ENCODE measurements around the gene DDX52.
"Not testable (repeated sequence)": the region's sequence is repeated elsewhere in the genome, so short reads cannot be mapped to it uniquely, and the experiment has no call there.

DDX52 gene

GRCh38 chr17:37640015-37640414, 3.2 kb downstream of the DDX52 start:
- TF ChIP-seq, protein P1, sequence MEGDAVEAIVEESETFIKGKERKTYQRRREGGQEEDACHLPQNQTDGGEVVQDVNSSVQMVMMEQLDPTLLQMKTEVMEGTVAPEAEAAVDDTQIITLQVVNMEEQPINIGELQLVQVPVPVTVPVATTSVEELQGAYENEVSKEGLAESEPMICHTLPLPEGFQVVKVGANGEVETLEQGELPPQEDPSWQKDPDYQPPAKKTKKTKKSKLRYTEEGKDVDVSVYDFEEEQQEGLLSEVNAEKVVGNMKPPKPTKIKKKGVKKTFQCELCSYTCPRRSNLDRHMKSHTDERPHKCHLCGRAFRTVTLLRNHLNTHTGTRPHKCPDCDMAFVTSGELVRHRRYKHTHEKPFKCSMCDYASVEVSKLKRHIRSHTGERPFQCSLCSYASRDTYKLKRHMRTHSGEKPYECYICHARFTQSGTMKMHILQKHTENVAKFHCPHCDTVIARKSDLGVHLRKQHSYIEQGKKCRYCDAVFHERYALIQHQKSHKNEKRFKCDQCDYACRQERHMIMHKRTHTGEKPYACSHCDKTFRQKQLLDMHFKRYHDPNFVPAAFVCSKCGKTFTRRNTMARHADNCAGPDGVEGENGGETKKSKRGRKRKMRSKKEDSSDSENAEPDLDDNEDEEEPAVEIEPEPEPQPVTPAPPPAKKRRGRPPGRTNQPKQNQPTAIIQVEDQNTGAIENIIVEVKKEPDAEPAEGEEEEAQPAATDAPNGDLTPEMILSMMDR (IDR thresholded peaks at IDR 0.05; ENCODE audit: low read depth, low read length) = no peak
- no peak for DNase-seq (ENCODE audit: low read depth in 2 of 2)
- H3K4me3 ChIP-seq (replicated peaks in 1 of 2; ENCODE audit: low read depth in 2 of 2, low read length in 2 of 2) = no peak overlapping the region

- H3K4me3 ChIP-seq (replicated peaks in 1 of 2; ENCODE audit: low read depth in 2 of 2, low read length in 2 of 2) = no peak overlapping the region
- TF ChIP-seq, protein P1 (IDR thresholded peaks at IDR 0.05; ENCODE audit: low read depth, low read length) = no peak
- DNase-seq (ENCODE audit: low read depth in 2 of 2) = no peak
These were observed 5.3 kb downstream of the DDX52 start for GRCh38 chr17:37637956-37638355.

DNA sequence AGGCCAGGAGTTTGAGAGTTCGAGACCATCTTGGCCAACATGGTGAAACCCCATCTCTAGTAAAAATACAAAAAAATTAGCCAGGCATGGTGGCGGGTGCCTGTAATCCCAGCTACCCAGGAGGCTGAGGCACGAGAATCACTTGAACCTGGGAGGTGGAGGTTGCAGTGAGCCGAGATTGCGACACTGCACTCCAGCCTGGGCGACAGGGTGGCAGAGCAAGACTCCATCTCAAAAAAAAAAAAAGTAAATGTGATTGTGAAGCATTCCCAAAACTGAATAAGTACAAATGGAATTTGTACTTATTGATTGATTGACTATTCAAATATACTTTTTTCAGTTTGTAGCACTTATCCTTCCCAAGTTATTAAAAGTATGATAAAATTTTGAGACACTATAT, 26.8 kb downstream of the DDX52 start:
- H3K4me3 ChIP-seq (replicated peaks in 1 of 2; ENCODE audit: low read depth in 2 of 2, low read length in 2 of 2); DNase-seq (ENCODE audit: low read depth in 2 of 2): not testable (repeated sequence)

DNA sequence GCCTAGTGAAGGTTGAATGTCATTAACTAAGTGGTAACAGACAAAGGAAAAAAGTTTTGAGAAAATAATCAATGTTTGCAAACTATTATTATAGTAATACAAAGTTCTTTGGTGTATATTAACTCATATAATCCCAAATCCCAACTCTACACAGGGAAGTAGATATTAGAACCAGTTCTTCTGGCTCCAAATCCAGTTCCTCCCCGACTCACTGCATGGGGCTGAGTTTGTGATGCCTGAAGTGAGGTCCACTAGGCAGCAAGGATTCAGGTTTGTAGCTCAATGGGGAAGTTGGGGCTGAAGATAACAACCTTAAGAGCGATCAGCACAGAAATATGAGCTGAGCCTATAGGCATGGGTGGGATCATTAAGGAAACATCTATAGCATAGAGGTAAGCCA, 28.4 kb downstream of the DDX52 start:
- TF ChIP-seq, protein P1 (IDR thresholded peaks at IDR 0.05; ENCODE audit: low read depth, low read length) = no peak
- no peak overlapping the region for H3K4me3 ChIP-seq (replicated peaks in 1 of 2; ENCODE audit: low read depth in 2 of 2, low read length in 2 of 2)
- no peak for DNase-seq (ENCODE audit: low read depth in 2 of 2)

DNA sequence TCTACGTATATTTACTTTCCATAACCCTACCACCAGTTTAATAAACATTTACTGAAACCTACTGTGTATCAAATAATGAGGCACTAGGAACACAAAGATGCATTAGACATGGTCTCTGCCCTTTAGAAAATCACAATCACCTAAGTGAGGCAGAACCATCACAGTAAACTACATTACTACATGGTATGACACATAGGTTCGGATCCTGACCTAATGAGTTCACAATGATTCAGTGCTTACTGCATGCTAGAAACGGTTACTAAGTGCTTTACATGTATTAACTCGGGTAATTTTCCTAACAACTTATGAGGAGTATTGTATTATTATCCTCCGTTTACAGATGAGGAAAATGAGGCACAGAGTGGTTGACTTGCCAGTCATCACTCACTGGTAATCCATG, 28.9 kb downstream of the DDX52 start:
- TF ChIP-seq, protein P1 (IDR thresholded peaks at IDR 0.05; ENCODE audit: low read depth, low read length) = no peak
- H3K4me3 ChIP-seq (replicated peaks in 1 of 2; ENCODE audit: low read depth in 2 of 2, low read length in 2 of 2) = no peak overlapping the region
- peak; percentile 5 to 85 for DNase-seq (ENCODE audit: low read depth in 2 of 2)

DNA sequence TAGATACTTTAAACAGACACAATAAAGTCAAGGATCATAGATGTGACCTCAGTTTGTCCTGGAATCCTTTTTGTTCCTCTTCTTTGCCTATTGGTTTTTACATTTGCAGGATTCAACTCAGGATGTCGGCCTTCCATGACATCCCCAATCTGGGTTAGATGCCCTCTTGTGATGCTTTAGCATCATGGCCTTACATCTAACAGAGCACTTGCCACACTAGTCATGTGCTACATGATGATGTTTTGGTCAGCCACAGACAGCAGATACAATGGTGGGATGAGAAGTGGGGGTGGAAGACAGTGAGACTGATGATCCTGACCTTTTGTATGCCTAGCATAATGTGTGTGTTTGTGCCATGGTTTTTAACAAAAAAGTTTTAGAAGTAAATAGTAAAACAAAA, 32.3 kb downstream of the DDX52 start:
- TF ChIP-seq, protein P1 (IDR thresholded peaks at IDR 0.05; ENCODE audit: low read depth, low read length) = no peak
- H3K4me3 ChIP-seq (replicated peaks in 1 of 2; ENCODE audit: low read depth in 2 of 2, low read length in 2 of 2) = no peak overlapping the region

GRCh38 chr17:37610041-37610420, 33.2 kb downstream of the DDX52 start:
- DNase-seq (ENCODE audit: low read depth in 2 of 2) = not testable (repeated sequence)
- H3K4me3 ChIP-seq (replicated peaks in 1 of 2; ENCODE audit: low read depth in 2 of 2, low read length in 2 of 2) = peak overlapping the region in 1 of 2 donors; percentile 92

More for the DNA sequence above, 32.3 kb downstream of the DDX52 start:
- no peak for DNase-seq (ENCODE audit: low read depth in 2 of 2)

- peak within 1 kb of the TSS; percentile 92 to 97 for H3K4me3 ChIP-seq (replicated peaks in 1 of 2; ENCODE audit: low read depth in 2 of 2, low read length in 2 of 2)
- TF ChIP-seq, protein P1 (IDR thresholded peaks at IDR 0.05; ENCODE audit: low read depth, low read length) = peak; percentile 29
- peak; percentile 96 to 98 for DNase-seq (ENCODE audit: low read depth in 2 of 2)
These were observed 33.8 kb downstream of the DDX52 start, which contains the start of gene SYNRG for GRCh38 chr17:37609170-37610040. Gene SYNRG (minus strand): TSS chr17:37609418. CDS start chr17:37609355, 63 bp downstream.
